Heart right ventricle (tissue), 16 donors: ENCODE measurements around the gene CNFN. TPM values are rescaled to one million over a fixed set of nuclear protein-coding genes. Genes with fewer than 3 reads are reported as not detected.

ENCODE experiments used
- ATAC-seq, 8 donors: fragments of 200-7000 bp; cut with Tn5 transposase; one replicate each; pipeline ENCODE4 v1.9.1; 2020; ENCODE audit warnings: mild to moderate bottlenecking in 8 of 8, moderate library complexity in 8 of 8, moderate number of reproducible peaks in 1 of 8
- DNase-seq, 2 donors: peaks; one replicate each; pipeline ENCODE4 v3.0.0-alpha.2; 2020
- H3K27ac ChIP-seq, 10 donors: fragments of 200-600 bp; sonication (generic) in 2 of 10; one replicate each; pipeline versions ENCODE4 v1.5.0 to v1.8.0; 2020 to 2022; ENCODE audit warnings: mild to moderate bottlenecking in 3 of 10
- H3K27me3 ChIP-seq, 7 donors: fragments of 200-600 bp; one replicate each; pipeline ENCODE4 v1.8.0; 2021 to 2022; ENCODE audit warnings: mild to moderate bottlenecking in 2 of 7
- H3K36me3 ChIP-seq, 9 donors: fragments of 200-600 bp; sonication (generic) in 1 of 9; one replicate each; pipeline versions ENCODE4 v1.5.0 to v1.8.0; 2020 to 2022; ENCODE audit warnings: mild to moderate bottlenecking in 2 of 9
- H3K4me1 ChIP-seq, 9 donors: fragments of 200-600 bp; sonication (generic) in 1 of 9; one replicate each; pipeline versions ENCODE4 v1.5.0 to v1.8.0; 2020 to 2022; ENCODE audit warnings: mild to moderate bottlenecking in 4 of 9
- H3K4me3 ChIP-seq, 10 donors: fragments of 200-600 bp; sonication (generic) in 2 of 10; one replicate each; pipeline versions ENCODE4 v1.5.0 to v1.8.0; 2020 to 2022; ENCODE audit warnings: mild to moderate bottlenecking in 7 of 10, moderate library complexity in 2 of 10
- H3K9me3 ChIP-seq, 11 donors: fragments of 200-600 bp in 10 of 11; sonication (generic) in 2 of 11; one replicate each; pipeline versions ENCODE4 v1.5.0 to v1.8.0; 2013 to 2022; ENCODE audit warnings: mild to moderate bottlenecking in 2 of 11, control low read depth in 1 of 11, moderate library complexity in 1 of 11
- WGBS, 2 donors: extraction: QIAGEN DNeasy Blood & Tissue Kit; methylation state at CpG; one replicate each; pipeline ENCODE4 v1.1.7; 2013; ENCODE audit warnings: inconsistent platforms in 1 of 2; 5-methylcytosine and 5-hydroxymethylcytosine counted together
- intact Hi-C, 10 donors: fragments of 100-400 bp; cut with DNase I; formaldehyde crosslinking; loops; one replicate each; pipeline versions ENCODE4 v1.11.1 to v1.14.2; 2022
- polyA plus RNA-seq, 2 donors: library from polyadenylated mRNA; stranded (reverse); fragments of 200-250 nt; gene quantifications; one replicate each; pipeline ENCODE4 v1.2.3, GENCODE V29; 2013
- total RNA-seq, 10 donors: library from RNA; stranded (reverse); fragmentation: NEBNext Ultra II Directional in 3 of 10; extraction: Animal tissue kit (Norgen Biotek cat#: 25700) in 3 of 10; gene quantifications; one replicate each; pipeline versions ENCODE4 v1.2.1 to v1.2.4, GENCODE V29; 2021 to 2023
- TF ChIP-seq, protein P1 (sequence below), 9 donors: fragments of 200-600 bp; sonication (generic) in 2 of 9; IDR thresholded peaks; one replicate each; pipeline versions ENCODE4 v1.5.0 to v1.8.0; 2021 to 2022; ENCODE audit warnings: antibody characterized with exemption in 9 of 9, mild to moderate bottlenecking in 5 of 9, moderate library complexity in 1 of 9
- donor health status: Arrhythmogenic right ventricular cardiomyopathy.
- donor health status: ischemic (EF 13 %, LVEDD 7.1; RV severe dilation, severe dysfunction).
- donor health status: healthy with polysubstance abuse.
- donor health status: DM: no; HTN: yes; CAD: no.
- donor health status: DM: no; HTN: no; CAD: no.
- donor health status: ischemic (EF 25% LVEDD 6.9; RV normal size, moderate dysfunction).
- donor health status: ischemic (EF 25% LVEDD 5.7; RV mildly dilated, moderate dysfunction).
- donor health status: healthy.
- donor health status: DM: yes; HTN: yes; CAD: no.
- donor health status: Ischemic cardiomyopathy.
- donor health status: ischemic (EF 35%, LVEDD 5.7; RV mildly dilated, moderate dysfunction).
- donor health status: nonischemic (EF 11% LVEDD 7.7; RV severe dilation, severe dysfunction).
- donor health status: DM: yes; HTN: yes; CAD: no.
- donor health status: PGD.
- donor health status: ischemic (EF 29% LVEDD 5.4; RV normal size, mild dysfunction).
- donor health status: nonischemic (EF 23%, LVEDD 6.1; RV moderate dilation, normal function).

Gene CNFN
- total and polyA plus RNA-seq, 12 donors = 0.51 to 7.2 (median 0.84) TPM; not detected in 5

DNA sequence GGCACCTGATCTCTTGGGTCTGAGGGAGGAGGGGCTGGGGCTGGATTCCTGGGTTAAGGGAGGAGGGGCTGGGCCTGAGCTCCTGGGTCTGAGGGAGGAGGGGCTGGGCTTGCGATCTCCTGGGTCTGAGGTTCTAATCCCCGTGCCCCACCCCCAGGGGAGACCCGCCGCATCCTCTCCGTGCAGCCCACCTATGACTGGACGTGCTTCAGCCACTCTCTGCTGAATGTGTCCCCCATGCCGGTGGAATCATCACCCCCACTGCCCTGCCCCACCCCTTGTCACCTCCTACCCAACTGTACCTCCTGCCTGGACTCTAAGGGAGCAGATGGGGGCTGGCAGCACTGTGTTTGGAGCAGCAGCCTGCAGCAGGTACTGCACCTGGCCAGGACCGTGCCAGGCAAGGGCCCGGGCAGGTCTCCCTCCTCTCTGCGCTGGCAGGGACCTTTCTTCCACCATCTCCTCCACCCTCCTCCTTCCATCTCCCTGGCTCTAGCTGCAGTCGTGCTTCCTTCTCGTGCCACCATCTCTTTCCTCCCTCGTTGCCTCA lies 27.1 kb downstream of the CNFN start:
- H3K27ac ChIP-seq = no peak overlapping the region
- H3K27me3 ChIP-seq = no peaks in the 10 kb centered on the region
- TF ChIP-seq, protein P1, sequence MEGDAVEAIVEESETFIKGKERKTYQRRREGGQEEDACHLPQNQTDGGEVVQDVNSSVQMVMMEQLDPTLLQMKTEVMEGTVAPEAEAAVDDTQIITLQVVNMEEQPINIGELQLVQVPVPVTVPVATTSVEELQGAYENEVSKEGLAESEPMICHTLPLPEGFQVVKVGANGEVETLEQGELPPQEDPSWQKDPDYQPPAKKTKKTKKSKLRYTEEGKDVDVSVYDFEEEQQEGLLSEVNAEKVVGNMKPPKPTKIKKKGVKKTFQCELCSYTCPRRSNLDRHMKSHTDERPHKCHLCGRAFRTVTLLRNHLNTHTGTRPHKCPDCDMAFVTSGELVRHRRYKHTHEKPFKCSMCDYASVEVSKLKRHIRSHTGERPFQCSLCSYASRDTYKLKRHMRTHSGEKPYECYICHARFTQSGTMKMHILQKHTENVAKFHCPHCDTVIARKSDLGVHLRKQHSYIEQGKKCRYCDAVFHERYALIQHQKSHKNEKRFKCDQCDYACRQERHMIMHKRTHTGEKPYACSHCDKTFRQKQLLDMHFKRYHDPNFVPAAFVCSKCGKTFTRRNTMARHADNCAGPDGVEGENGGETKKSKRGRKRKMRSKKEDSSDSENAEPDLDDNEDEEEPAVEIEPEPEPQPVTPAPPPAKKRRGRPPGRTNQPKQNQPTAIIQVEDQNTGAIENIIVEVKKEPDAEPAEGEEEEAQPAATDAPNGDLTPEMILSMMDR (IDR thresholded peaks at IDR 0.05) = no peak
- H3K4me3 ChIP-seq = no peak overlapping the region
- ATAC-seq (no peak), DNase-seq (no peak)
- WGBS, 2 donors = 91 to 94% methylated on average over 12 to 13 of the region's 13 CpGs
- H3K4me1 ChIP-seq = peaks cover 0 to 35% (median 13%) of the 10 kb centered on the region in 9 donors
- peaks cover 0 to 16% (median 4%) of the 10 kb centered on the region in 11 donors for H3K9me3 ChIP-seq
- intact Hi-C loops = no loop called here
- H3K36me3 ChIP-seq = peaks cover 0 to 65% (median 18%) of the 10 kb centered on the region in 9 donors

DNA sequence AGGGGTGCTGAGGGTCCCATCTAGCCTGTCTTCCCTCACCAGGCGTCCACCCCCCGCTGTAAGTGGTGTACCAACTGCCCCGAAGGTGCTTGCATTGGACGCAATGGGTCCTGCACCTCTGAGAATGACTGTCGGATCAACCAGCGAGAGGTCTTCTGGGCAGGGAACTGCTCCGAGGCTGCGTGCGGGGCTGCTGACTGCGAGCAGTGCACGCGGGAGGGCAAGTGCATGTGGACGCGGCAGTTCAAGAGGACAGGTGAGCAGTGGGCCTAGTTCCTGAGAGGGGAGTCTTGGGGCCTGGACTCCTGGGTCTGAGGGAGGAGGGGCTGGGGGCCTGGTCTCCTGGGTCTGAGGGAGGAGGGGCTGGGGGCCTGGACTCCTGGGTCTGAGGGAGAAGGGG lies 27.8 kb downstream of the CNFN start:
- Histone ChIP-seq H3K36me3 (peaks cover 0 to 71% (median 18%) of the 10 kb centered on the region in 9 donors), H3K4me1 (peaks cover 0 to 31% (median 13%) of the 10 kb centered on the region in 9 donors), H3K9me3 (peaks cover 0 to 16% (median 4%) of the 10 kb centered on the region in 11 donors), H3K27me3 (no peaks in the 10 kb centered on the region), H3K27ac (no peak overlapping the region), H3K4me3 (no peak overlapping the region)
- TF ChIP-seq, protein P1 (IDR thresholded peaks at IDR 0.05) = no peak
- intact Hi-C loops = no loop called here
- no peak for ATAC-seq
- no peak for DNase-seq
- WGBS, 2 donors = 95 to 97% methylated on average over 14 of the region's 14 CpGs

DNA sequence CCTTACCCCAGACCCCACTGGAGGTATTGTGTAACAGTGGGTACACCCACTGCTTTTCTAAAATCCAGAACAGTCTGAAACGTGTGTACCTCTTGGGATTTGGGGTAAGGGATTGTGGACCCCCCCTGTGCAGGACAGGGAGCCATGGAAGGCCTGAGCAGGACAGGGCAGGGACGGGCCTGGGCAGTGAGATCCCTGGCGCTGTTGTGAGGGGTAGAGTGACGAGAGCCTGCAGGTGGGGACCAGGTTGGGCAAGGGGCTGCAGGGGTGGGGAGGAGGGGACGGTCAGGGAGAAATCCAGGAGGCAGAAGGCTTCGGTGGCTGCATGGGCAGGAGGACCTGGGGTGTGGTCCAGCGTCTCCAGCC lies 28.6 kb downstream of the CNFN start:
- H3K27ac ChIP-seq = no peak overlapping the region
- WGBS, 2 donors = 92 to 96% methylated on average over 7 of the region's 7 CpGs
- TF ChIP-seq, protein P1 (IDR thresholded peaks at IDR 0.05) = no peak
- DNase-seq = no peak
- peaks cover 0 to 79% (median 26%) of the 10 kb centered on the region in 9 donors for H3K36me3 ChIP-seq
- intact Hi-C loops = no loop called here
- H3K4me3 ChIP-seq = no peak overlapping the region
- no peak for ATAC-seq
- H3K4me1 ChIP-seq = peaks cover 0 to 22% (median 13%) of the 10 kb centered on the region in 9 donors
- no peaks in the 10 kb centered on the region for H3K27me3 ChIP-seq
- peaks cover 0 to 16% (median 4%) of the 10 kb centered on the region in 11 donors for H3K9me3 ChIP-seq

DNA sequence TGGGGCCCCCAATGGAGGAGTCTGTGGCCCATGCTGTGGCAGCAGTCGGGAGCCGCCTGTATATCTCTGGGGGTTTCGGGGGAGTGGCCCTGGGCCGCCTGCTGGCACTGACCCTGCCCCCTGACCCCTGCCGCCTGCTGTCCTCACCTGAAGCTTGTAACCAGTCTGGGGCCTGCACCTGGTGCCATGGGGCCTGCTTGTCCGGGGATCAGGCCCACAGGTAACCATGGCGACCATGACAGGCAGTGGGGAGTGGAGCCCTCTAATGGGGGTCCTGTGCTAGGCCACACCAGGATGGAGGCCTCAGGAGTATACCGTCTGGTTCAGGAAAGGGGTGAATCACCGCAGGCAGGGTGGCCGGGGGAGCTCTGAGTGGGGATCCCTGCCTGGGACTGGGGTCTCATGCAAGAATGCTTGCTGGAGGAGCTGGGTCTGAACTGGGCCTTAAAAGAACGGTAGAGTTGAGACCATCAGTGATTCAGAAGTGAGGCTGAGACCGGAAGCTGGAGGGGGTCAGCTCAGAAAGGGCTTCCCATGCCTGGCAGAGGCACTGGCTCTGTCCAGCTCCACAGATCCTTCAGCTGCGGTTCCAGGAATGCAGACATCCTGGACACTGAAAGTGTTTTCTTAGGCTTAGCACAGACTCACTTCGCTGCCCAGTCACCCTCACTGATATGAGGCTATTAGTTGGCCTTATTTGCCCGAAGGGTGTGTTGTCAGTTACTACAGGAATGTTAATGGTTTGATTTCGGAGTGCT lies 29.1 kb downstream of the CNFN start:
- peaks cover 0 to 16% (median 4%) of the 10 kb centered on the region in 11 donors for H3K9me3 ChIP-seq
- intact Hi-C loops = no loop called here
- no peak overlapping the region for H3K27ac ChIP-seq
- peaks cover 0 to 17% (median 8%) of the 10 kb centered on the region in 9 donors for H3K4me1 ChIP-seq
- no peaks in the 10 kb centered on the region for H3K27me3 ChIP-seq
- no peak for ATAC-seq
- no peak overlapping the region for H3K4me3 ChIP-seq
- 87 to 89% methylated on average over 16 of the region's 16 CpGs for WGBS, 2 donors
- H3K36me3 ChIP-seq = peaks cover 0 to 80% (median 32%) of the 10 kb centered on the region in 9 donors
- TF ChIP-seq, protein P1 (IDR thresholded peaks at IDR 0.05) = no peak
- no peak for DNase-seq
